MM.1S (cell line): Measurements from ENCODE around the gene KCNMA1.

Source experiments
- DNase-seq: peaks from one replicate; pipeline ENCODE4 v3.0.0-alpha.2; 2015
- H2AFZ ChIP-seq: fragments of 300-600 bp; sonication (generic); 2 replicates; pipeline ENCODE4 v1.6.0; 2016; ENCODE audit warnings: antibody characterized with exemption, low read length
- H3F3A ChIP-seq: fragments of 300-600 bp; sonication (generic); 2 replicates; pipeline ENCODE4 v1.6.1; 2016; ENCODE audit warnings: mild to moderate bottlenecking, antibody characterized with exemption, low read length, moderate library complexity, mixed read lengths; ENCODE audit not compliant: insufficient read depth
- H3K27ac ChIP-seq: fragments of 300-600 bp; sonication (generic); 2 replicates; pipeline ENCODE4 v1.5.1; 2016; ENCODE audit warnings: mild to moderate bottlenecking, low read length
- H3K27me3 ChIP-seq: fragments of 300-600 bp; sonication (generic); replicated peaks from 2 replicates; pipeline ENCODE4 v1.6.0; 2016; ENCODE audit warnings: low read length; ENCODE audit not compliant: insufficient read depth
- H3K36me3 ChIP-seq: fragments of 300-600 bp; sonication (generic); replicated peaks from 2 replicates; pipeline ENCODE4 v1.6.1; 2016; ENCODE audit warnings: mild to moderate bottlenecking, low read length, mixed read lengths; ENCODE audit not compliant: insufficient read depth
- H3K4me1 ChIP-seq: fragments of 300-600 bp; sonication (generic); 2 replicates; pipeline ENCODE4 v1.6.1; 2016; ENCODE audit warnings: low read length, mixed read lengths
- H3K4me2 ChIP-seq: fragments of 300-600 bp; sonication (generic); 2 replicates; pipeline ENCODE4 v1.6.0; 2016; ENCODE audit warnings: low read depth, low read length
- H3K4me3 ChIP-seq: fragments of 300-600 bp; sonication (generic); 2 replicates; pipeline ENCODE4 v1.5.1; 2016; ENCODE audit warnings: low read length, mixed read lengths
- H3K79me2 ChIP-seq: fragments of 300-600 bp; sonication (generic); 2 replicates; pipeline ENCODE4 v1.6.1; 2016; ENCODE audit warnings: mixed run types, low read length, mixed read lengths
- H3K9ac ChIP-seq: fragments of 300-600 bp; sonication (generic); 2 replicates; pipeline ENCODE4 v1.6.1; 2016; ENCODE audit warnings: low read length, mixed read lengths
- H3K9me2 ChIP-seq: fragments of 300-600 bp; sonication (generic); replicated peaks from 2 replicates; pipeline ENCODE4 v1.6.1; 2016; ENCODE audit warnings: mild to moderate bottlenecking, low read length, mixed read lengths; ENCODE audit not compliant: insufficient read depth
- H3K9me3 ChIP-seq: fragments of 300-600 bp; sonication (generic); replicated peaks from 2 replicates; pipeline ENCODE4 v1.6.1; 2016; ENCODE audit warnings: mild to moderate bottlenecking, low read length, mixed read lengths; ENCODE audit not compliant: insufficient read depth
- H4K20me1 ChIP-seq: fragments of 300-600 bp; sonication (generic); 2 replicates; pipeline ENCODE4 v1.6.1; 2016; ENCODE audit warnings: mild to moderate bottlenecking, low read length, moderate library complexity, mixed read lengths; ENCODE audit not compliant: insufficient read depth
- CTCF ChIP-seq: fragments of 300-600 bp; sonication (generic); IDR thresholded peaks from 2 replicates; pipeline ENCODE4 v1.5.1; 2016; ENCODE audit warnings: antibody characterized with exemption, low read length, mixed read lengths
- EZH2 ChIP-seq: fragments of 300-600 bp; sonication (generic); optimal IDR thresholded peaks from 2 replicates; pipeline ENCODE3; 2017; ENCODE audit warnings: low read depth, mild to moderate bottlenecking, antibody characterized with exemption, low read length, mixed read lengths
- EZH2phosphoT487 ChIP-seq: fragments of 300-600 bp; sonication (generic); IDR thresholded peaks from 2 replicates; pipeline ENCODE4 v1.6.1; 2018; ENCODE audit warnings: antibody characterized with exemption, low read length

The KCNMA1 gene

GRCh38 chr10:77131214-77131613, 506.4 kb downstream of the KCNMA1 start:
- Histone ChIP-seq H3K9me2 (no peaks in the 10 kb centered on the region), H3K27me3 (no peaks in the 10 kb centered on the region), H3K27ac (no peak overlapping the region), H3K4me3 (no peak overlapping the region), H2AFZ (no peak overlapping the region), H3K4me2 (no peak overlapping the region), H4K20me1 (no peaks in the 10 kb centered on the region), H3K9ac (no peak overlapping the region), H3K79me2 (no peaks in the 10 kb centered on the region), H3K36me3 (no peaks in the 10 kb centered on the region), H3F3A (no peaks in the 10 kb centered on the region), H3K4me1 (no peaks in the 10 kb centered on the region), H3K9me3 (no peaks in the 10 kb centered on the region)
- TF ChIP-seq CTCF (no peak), EZH2 (no peak), EZH2phosphoT487 (no peak)
- no peak for DNase-seq

DNA sequence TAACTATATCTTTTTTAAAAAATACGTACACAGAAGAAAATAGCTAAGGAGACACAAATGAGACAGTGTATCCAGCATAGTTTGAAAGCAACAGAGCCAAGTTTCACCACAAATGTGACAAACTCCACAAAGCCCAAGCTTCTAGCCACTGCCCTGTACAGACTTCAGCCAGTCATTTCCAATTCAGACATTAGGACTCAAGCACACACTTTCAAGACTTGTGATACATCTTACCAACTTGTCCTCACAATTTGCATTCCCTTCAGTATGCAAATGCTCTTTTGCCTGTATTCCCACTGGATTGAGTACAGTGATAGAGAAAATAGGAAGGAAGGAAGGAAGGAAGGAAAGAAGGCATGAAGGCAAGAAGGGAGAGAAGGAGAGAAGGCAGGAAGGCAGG, 510.4 kb downstream of the KCNMA1 start:
- Histone ChIP-seq H3K4me2 (no peak overlapping the region), H3K4me3 (no peak overlapping the region), H3K27me3 (no peaks in the 10 kb centered on the region), H3K79me2 (no peaks in the 10 kb centered on the region), H3K27ac (no peak overlapping the region), H3K9me2 (no peaks in the 10 kb centered on the region), H3K9ac (no peak overlapping the region), H3K36me3 (no peaks in the 10 kb centered on the region), H4K20me1 (no peaks in the 10 kb centered on the region), H3K4me1 (no peaks in the 10 kb centered on the region), H2AFZ (no peak overlapping the region), H3F3A (no peaks in the 10 kb centered on the region), H3K9me3 (no peaks in the 10 kb centered on the region)
- TF ChIP-seq CTCF, result no peak
- TF ChIP-seq EZH2phosphoT487, result no peak
- TF ChIP-seq EZH2, result no peak
- DNase-seq, result no peak

- Histone ChIP-seq H3K36me3 (no peaks in the 10 kb centered on the region), H3K27me3 (no peaks in the 10 kb centered on the region), H3F3A (no peaks in the 10 kb centered on the region), H3K9me2 (no peaks in the 10 kb centered on the region), H3K9me3 (no peaks in the 10 kb centered on the region), H3K4me2 (no peak overlapping the region), H3K9ac (no peak overlapping the region), H3K4me1 (no peaks in the 10 kb centered on the region), H3K27ac (no peak overlapping the region), H3K4me3 (no peak overlapping the region), H4K20me1 (no peaks in the 10 kb centered on the region), H2AFZ (no peak overlapping the region), H3K79me2 (no peaks in the 10 kb centered on the region)
- no peak for DNase-seq
- TF ChIP-seq CTCF (no peak), EZH2phosphoT487 (no peak), EZH2 (no peak)
These were observed 512.4 kb downstream of the KCNMA1 start for GRCh38 chr10:77125231-77125630.

GRCh38 chr10:77123330-77123729, 514.3 kb downstream of the KCNMA1 start:
- H3K9ac ChIP-seq, result no peak overlapping the region
- H3K27ac ChIP-seq, result no peak overlapping the region
- H3K4me1 ChIP-seq, result no peaks in the 10 kb centered on the region
- no peak overlapping the region for H3K4me3 ChIP-seq
- no peak for DNase-seq
- H3K36me3 ChIP-seq, result no peaks in the 10 kb centered on the region
- no peak overlapping the region for H3K4me2 ChIP-seq
- no peaks in the 10 kb centered on the region for H4K20me1 ChIP-seq
- no peaks in the 10 kb centered on the region for H3K9me2 ChIP-seq
- H3F3A ChIP-seq, result no peaks in the 10 kb centered on the region
- no peaks in the 10 kb centered on the region for H3K9me3 ChIP-seq
- TF ChIP-seq EZH2phosphoT487 (no peak), EZH2 (no peak), CTCF (no peak)
- H3K79me2 ChIP-seq, result no peaks in the 10 kb centered on the region
- no peaks in the 10 kb centered on the region for H3K27me3 ChIP-seq
- H2AFZ ChIP-seq, result no peak overlapping the region
